ENCODE measurements around the gene CCL14. TPM values are rescaled to one million over a fixed set of nuclear protein-coding genes. Genes with fewer than 3 reads are reported as not detected.
"Not testable (repeated sequence)": the region's sequence is repeated elsewhere in the genome, so short reads cannot be mapped to it uniquely, and the experiment has no call there.

The CCL14 gene
- total RNA-seq, 1 donor from 2014 or later, result not detected

DNA sequence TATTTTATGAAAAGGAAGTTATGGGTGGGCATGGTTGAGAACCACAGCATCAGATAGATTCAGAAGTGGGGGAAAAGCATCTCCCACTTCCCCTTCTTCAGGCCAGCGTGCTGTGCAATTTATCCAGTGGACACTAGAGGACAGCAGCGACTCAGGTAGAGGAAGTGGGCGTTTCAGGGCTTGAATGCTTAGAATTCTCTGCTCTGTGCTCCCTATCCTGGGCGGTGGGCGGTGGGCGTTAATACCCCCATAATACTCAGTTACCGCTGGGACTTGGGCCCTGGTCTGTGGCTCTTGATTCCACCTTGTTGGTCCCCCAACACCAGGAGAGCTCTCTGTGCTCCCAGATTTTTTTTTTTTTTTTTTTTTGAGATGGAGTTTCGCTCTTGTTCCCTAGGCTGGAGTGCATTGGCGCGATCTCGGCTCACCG lies 39.4 kb downstream of the CCL14 start:
- H3K36me3 ChIP-seq (ENCODE audit: control insufficient read depth, insufficient read depth, low read length), result no peaks in the 10 kb centered on the region
- peaks cover 3% of the 10 kb centered on the region for H3K27me3 ChIP-seq (ENCODE audit: control insufficient read depth, insufficient read depth, low read length)
- no peak for DNase-seq (ENCODE audit: low read depth)
- TF ChIP-seq, protein P1, sequence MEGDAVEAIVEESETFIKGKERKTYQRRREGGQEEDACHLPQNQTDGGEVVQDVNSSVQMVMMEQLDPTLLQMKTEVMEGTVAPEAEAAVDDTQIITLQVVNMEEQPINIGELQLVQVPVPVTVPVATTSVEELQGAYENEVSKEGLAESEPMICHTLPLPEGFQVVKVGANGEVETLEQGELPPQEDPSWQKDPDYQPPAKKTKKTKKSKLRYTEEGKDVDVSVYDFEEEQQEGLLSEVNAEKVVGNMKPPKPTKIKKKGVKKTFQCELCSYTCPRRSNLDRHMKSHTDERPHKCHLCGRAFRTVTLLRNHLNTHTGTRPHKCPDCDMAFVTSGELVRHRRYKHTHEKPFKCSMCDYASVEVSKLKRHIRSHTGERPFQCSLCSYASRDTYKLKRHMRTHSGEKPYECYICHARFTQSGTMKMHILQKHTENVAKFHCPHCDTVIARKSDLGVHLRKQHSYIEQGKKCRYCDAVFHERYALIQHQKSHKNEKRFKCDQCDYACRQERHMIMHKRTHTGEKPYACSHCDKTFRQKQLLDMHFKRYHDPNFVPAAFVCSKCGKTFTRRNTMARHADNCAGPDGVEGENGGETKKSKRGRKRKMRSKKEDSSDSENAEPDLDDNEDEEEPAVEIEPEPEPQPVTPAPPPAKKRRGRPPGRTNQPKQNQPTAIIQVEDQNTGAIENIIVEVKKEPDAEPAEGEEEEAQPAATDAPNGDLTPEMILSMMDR (IDR thresholded peaks at IDR 0.05; ENCODE audit: insufficient read depth, low read length, poor library complexity, severe bottlenecking), result peak; percentile 87
- no peak overlapping the region for H3K4me3 ChIP-seq (ENCODE audit: low read depth, low read length)

DNA sequence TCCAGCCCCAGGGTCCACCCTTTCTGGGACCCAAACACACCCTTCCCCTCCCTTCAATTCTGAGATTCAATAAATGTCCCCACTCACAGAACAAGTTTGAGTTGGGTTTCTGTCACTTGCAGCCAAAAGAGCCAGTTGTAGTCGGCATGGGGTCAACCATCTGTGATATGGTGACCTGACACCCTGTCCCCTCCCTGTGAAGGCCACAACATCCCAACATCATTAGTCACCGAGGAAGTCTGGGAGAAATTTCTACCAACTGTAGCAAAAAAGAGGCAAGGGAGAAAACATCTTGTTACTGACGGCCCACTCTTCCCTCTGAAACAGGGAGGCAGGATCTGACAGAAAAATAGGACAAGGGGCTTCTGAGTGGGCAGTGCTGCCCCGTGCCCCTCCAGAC lies 42.4 kb downstream of the CCL14 start:
- DNase-seq (ENCODE audit: low read depth), result no peak
- TF ChIP-seq, protein P1 (IDR thresholded peaks at IDR 0.05; ENCODE audit: insufficient read depth, low read length, poor library complexity, severe bottlenecking), result no peak
- Histone ChIP-seq H3K36me3 (ENCODE audit: control insufficient read depth, insufficient read depth, low read length) (no peaks in the 10 kb centered on the region), H3K27me3 (ENCODE audit: control insufficient read depth, insufficient read depth, low read length) (no peaks in the 10 kb centered on the region), H3K4me3 (ENCODE audit: low read depth, low read length) (no peak overlapping the region)

DNA sequence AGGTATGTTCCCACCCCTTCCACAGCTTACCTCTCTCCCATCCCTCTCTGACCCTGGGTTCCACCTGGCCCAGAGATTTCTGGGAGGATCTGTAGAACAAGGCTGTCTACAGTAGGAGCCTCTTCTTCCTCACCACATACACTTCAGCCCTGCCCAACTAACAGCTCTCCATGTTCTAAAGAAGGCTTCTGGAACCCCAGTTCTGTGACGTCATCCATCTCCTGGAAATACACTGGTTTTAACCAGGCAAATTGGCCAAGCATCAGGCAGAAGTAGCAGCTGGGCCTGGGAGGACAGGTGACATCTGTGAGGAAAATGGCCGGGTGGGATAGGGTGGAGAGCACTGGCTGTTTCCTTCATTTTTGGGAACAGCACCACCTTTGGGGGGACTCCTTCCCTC lies 43.0 kb downstream of the CCL14 start, which contains the start of gene LYZL6:
TSS of gene LYZL6 (minus strand) at position 177 of the 400 bp plus-strand sequence. CDS start 4,357 bp downstream, outside the sequence.
- Histone ChIP-seq H3K36me3 (ENCODE audit: control insufficient read depth, insufficient read depth, low read length) (no peaks in the 10 kb centered on the region), H3K27me3 (ENCODE audit: control insufficient read depth, insufficient read depth, low read length) (no peaks in the 10 kb centered on the region), H3K4me3 (ENCODE audit: low read depth, low read length) (no peak within 1 kb of the TSS)
- TF ChIP-seq, protein P1 (IDR thresholded peaks at IDR 0.05; ENCODE audit: insufficient read depth, low read length, poor library complexity, severe bottlenecking), result no peak
- no peak for DNase-seq (ENCODE audit: low read depth)

DNA sequence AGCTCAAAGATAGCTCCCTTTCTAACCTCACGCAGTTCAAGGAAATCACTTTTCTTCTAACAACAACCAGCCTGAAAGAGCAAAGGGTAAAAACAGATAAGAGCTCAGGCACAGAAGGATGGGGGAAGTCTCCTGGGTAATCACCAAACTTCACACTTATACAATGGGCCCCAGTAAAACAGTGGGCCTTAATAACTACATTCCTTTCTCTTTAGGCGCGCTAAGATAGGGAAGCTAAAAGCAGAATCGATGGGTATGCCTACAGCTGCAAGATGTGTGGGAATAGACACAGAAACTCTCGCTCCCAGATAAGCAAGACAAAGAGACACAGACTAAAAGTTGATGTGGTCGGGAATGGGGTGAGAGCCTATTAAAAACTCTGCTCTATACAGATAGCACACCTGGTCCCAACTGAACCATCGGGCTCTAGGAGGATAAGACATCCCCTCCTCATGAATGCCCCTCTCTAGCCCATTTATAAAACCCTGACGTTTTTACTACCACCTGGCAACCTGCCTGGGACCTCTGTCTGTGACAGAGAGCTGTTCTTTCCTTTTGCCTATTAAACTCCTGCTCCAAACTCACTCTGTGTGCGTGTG lies 43.8 kb downstream of the CCL14 start:
- Histone ChIP-seq H3K27me3 (ENCODE audit: control insufficient read depth, insufficient read depth, low read length) (no peaks in the 10 kb centered on the region), H3K4me3 (ENCODE audit: low read depth, low read length) (no peak overlapping the region), H3K36me3 (ENCODE audit: control insufficient read depth, insufficient read depth, low read length) (no peaks in the 10 kb centered on the region)
- TF ChIP-seq, protein P1 (IDR thresholded peaks at IDR 0.05; ENCODE audit: insufficient read depth, low read length, poor library complexity, severe bottlenecking), result no peak
- DNase-seq (ENCODE audit: low read depth), result no peak

DNA sequence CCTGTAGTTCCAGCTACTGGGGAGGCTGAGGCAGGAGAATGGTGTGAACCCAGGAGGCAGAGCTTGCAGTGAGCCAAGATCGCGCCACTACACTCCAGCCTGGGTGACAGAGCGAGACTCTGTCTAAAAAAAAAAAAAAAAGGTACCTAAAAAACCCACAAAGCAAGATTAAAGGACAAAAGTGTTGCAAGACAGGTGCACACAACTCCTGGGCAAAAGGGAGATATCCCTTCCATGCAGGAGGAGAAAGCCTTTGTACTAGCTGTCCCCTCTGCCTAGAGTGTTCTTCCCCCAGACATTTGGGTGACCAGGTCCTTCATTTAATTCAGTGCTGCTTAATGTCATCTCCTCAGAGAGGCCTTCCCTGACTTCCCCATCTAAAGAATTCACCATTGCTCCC lies 48.0 kb downstream of the CCL14 start:
- H3K36me3 ChIP-seq (ENCODE audit: control insufficient read depth, insufficient read depth, low read length); H3K27me3 ChIP-seq (ENCODE audit: control insufficient read depth, insufficient read depth, low read length); H3K4me3 ChIP-seq (ENCODE audit: low read depth, low read length): not testable (repeated sequence)

DNA sequence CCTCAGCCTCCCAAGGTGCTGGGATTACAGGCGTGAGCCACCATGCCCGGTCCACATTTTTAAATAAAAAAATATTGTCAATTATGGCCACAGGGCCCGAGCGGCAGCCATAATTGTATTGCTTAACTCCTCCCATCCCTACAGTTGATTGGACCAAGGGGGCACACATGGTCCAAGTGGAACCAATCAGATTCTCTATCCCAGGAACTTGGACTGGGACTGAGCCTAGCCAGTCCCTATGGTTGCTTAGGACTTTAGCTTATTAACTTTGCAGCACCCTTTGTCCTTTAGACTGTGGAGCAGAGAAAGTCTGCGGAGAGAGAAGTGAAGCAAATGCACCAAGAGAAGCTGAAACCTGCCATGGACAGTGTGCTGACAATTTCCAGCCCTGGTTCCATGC lies 50.5 kb downstream of the CCL14 start:
- no peak for DNase-seq (ENCODE audit: low read depth)
- Histone ChIP-seq H3K36me3 (ENCODE audit: control insufficient read depth, insufficient read depth, low read length) (no peaks in the 10 kb centered on the region), H3K4me3 (ENCODE audit: low read depth, low read length) (no peak overlapping the region), H3K27me3 (ENCODE audit: control insufficient read depth, insufficient read depth, low read length) (no peaks in the 10 kb centered on the region)
- TF ChIP-seq, protein P1 (IDR thresholded peaks at IDR 0.05; ENCODE audit: insufficient read depth, low read length, poor library complexity, severe bottlenecking), result no peak

More for the DNA sequence above, 48.0 kb downstream of the CCL14 start:
- not testable (repeated sequence) for DNase-seq (ENCODE audit: low read depth)
